K562 (cell line): Measurements from ENCODE around the gene LY6G6F. TPM values are rescaled to one million over a fixed set of nuclear protein-coding genes. Genes with fewer than 3 reads are reported as not detected.
A peak's percentile ranks its signal among the peaks of the same experiment; 100 is the strongest.

Experiments used
- ADNP ChIP-seq: fragments of 200-800 bp; sonication (Bioruptor generic); IDR thresholded peaks from 2 replicates; pipeline ENCODE4 v1.6.1; 2016; ENCODE audit warnings: missing genetic modification characterization, missing compliant biosample characterization
- DNMT1 ChIP-seq: fragments of 450-650 bp; IDR thresholded peaks from 2 replicates; pipeline ENCODE4 v1.6.1; 2016; ENCODE audit warnings: antibody characterized with exemption, mild to moderate bottlenecking
- LARP7 ChIP-seq: fragments of 450-650 bp; IDR thresholded peaks from 2 replicates; pipeline ENCODE4 v1.6.1; 2016
- MED1 ChIP-seq: sonication (generic); formaldehyde crosslinking; IDR thresholded peaks from 2 replicates; pipeline ENCODE4 v1.8.1; 2023; ENCODE audit warnings: missing genetic modification reagents, borderline replicate concordance
- MEF2D ChIP-seq: conservative IDR thresholded peaks from 2 replicates; pipeline ENCODE4 v1.6.1; 2016; ENCODE audit warnings: low read depth, missing genetic modification characterization, missing compliant biosample characterization
- POLR2B ChIP-seq: fragments of 450-650 bp; IDR thresholded peaks from 2 replicates; pipeline ENCODE4 v1.6.1; 2018; ENCODE audit warnings: low read depth; ENCODE audit not compliant: partially characterized antibody
- POLR2H ChIP-seq: IDR thresholded peaks from 2 replicates; pipeline ENCODE4 v1.6.1; 2016; ENCODE audit warnings: missing genetic modification characterization, low read depth, mild to moderate bottlenecking, control low read depth, missing compliant biosample characterization, moderate library complexity
- SFPQ ChIP-seq: fragments of 200-400 bp; formaldehyde crosslinking; IDR thresholded peaks from 2 replicates; pipeline ENCODE4 v1.6.1; 2017; ENCODE audit warnings: mild to moderate bottlenecking, low read depth, low read length, moderate library complexity
- TAF9B ChIP-seq: fragments of 450-650 bp; IDR thresholded peaks from 2 replicates; pipeline ENCODE4 v1.6.1; 2018; ENCODE audit warnings: mild to moderate bottlenecking; ENCODE audit not compliant: partially characterized antibody
- TEAD4 ChIP-seq, 2 experiments: sonication (generic) in 1 of 2; formaldehyde crosslinking in 1 of 2; IDR thresholded peaks; 2 replicates each; pipeline versions ENCODE4 v1.6.1 to v1.8.0; 2012 to 2022; ENCODE audit warnings: borderline replicate concordance in 1 of 2, inconsistent platforms in 1 of 2, low read length in 1 of 2, mild to moderate bottlenecking in 1 of 2, missing genetic modification reagents in 1 of 2
- TSHZ1 ChIP-seq: fragments of 250-450 bp; sonication (Bioruptor Pico); IDR thresholded peaks from 2 replicates; pipeline ENCODE4 v1.4.0; 2020; ENCODE audit warnings: mild to moderate bottlenecking, moderate library complexity
- ZC3H4 ChIP-seq: sonication (generic); formaldehyde crosslinking; IDR thresholded peaks from 2 replicates; pipeline ENCODE4 v1.9.0; 2021; ENCODE audit warnings: missing genetic modification reagents, borderline replicate concordance
- ZFP1 ChIP-seq: fragments of 450-650 bp; formaldehyde crosslinking; IDR thresholded peaks from 2 replicates; pipeline ENCODE4 v1.4.0; 2020; ENCODE audit warnings: mild to moderate bottlenecking, mixed read lengths
- ZFX ChIP-seq: sonication (generic); formaldehyde crosslinking; IDR thresholded peaks from 2 replicates; pipeline ENCODE4 v1.8.0; 2022; ENCODE audit warnings: mild to moderate bottlenecking, missing genetic modification reagents, moderate library complexity
- ZNF561 ChIP-seq: fragments of 450-650 bp; formaldehyde crosslinking; conservative IDR thresholded peaks from 2 replicates; pipeline ENCODE4 v1.4.0; 2020; ENCODE audit warnings: mild to moderate bottlenecking, moderate library complexity
- ZNF589 ChIP-seq: fragments of 200-800 bp; sonication (Bioruptor generic); IDR thresholded peaks from 2 replicates; pipeline ENCODE4 v1.6.1; 2016; ENCODE audit warnings: low read depth, missing genetic modification characterization, missing compliant biosample characterization
- ZNF696 ChIP-seq: fragments of 250-450 bp; sonication (Bioruptor Pico); conservative IDR thresholded peaks from 2 replicates; pipeline ENCODE4 v1.4.0; 2020; ENCODE audit warnings: mild to moderate bottlenecking, moderate library complexity
- ZNF76 ChIP-seq: fragments of 250-450 bp; sonication (Bioruptor Pico); IDR thresholded peaks from 2 replicates; pipeline ENCODE4 v1.4.0; 2020; ENCODE audit warnings: mild to moderate bottlenecking, moderate library complexity, borderline replicate concordance
- polyA plus RNA-seq, 8 experiments: library from polyadenylated mRNA; depleted of rRNA in 4 of 8; stranded (reverse) in 5 of 8; unstranded in 3 of 8; fragments of >200 nt; fragmentation: Nextera tagmentation in 2 of 8; fragmentation: Illumina TruSeq in 1 of 8; extraction: Ambion mirVana in 2 of 8; extraction: Trizol in 1 of 8; gene quantifications; 2 replicates each; pipeline versions ENCODE4 v1.2.1 to v1.2.3, GENCODE V29; 2011 to 2014; ENCODE audit warnings: inconsistent platforms in 1 of 8, missing spikeins in 1 of 8
- total RNA-seq, 7 experiments: library from RNA; depleted of rRNA in 6 of 7; stranded (reverse); fragments of >200 nt in 6 of 7; fragmentation: Illumina TruSeq in 2 of 7; extraction: Trizol in 2 of 7; gene quantifications; 2 replicates each; pipeline versions ENCODE4 v1.2.1 to v1.2.3, GENCODE V29; 2011 to 2021; ENCODE audit warnings: low replicate concordance in 1 of 7
- TF ChIP-seq, protein P1 (sequence below): fragments of 250-450 bp; sonication (Bioruptor Pico); IDR thresholded peaks from 2 replicates; pipeline ENCODE4 v1.4.0; 2020; ENCODE audit warnings: mild to moderate bottlenecking, moderate library complexity

Gene LY6G6F
- total and polyA plus RNA-seq, 9 of the 15 experiments (the other 6 are each of a cell fraction or from before 2014, with no cell fraction given) = 0.14 to 0.50 (median 0.28) TPM; not detected in 2

- TF ChIP-seq TAF9B (peak; percentile 74), POLR2H (tag) (peak; percentile 96), ZNF561 (CRISPR knock-in tag) (no peak), ZC3H4 (CRISPR knock-in tag) (peak; percentile 80; the same call in 1 of the 2 replicates), ZNF696 (CRISPR knock-in tag) (no peak), ZFX (CRISPR knock-in tag) (peak; percentile 99), ZNF76 (CRISPR knock-in tag) (peak; percentile 65; the same call in 1 of the 2 replicates), TEAD4 (IDR thresholded peaks at IDR 0.05; ENCODE audit: low read length) (peak; percentile 63; the same call in 1 of the 2 replicates), TEAD4 (CRISPR knock-in tag; IDR thresholded peaks at IDR 0.05; ENCODE audit: borderline replicate concordance) (no peak), POLR2B (peak; percentile 97), MEF2D (no peak), SFPQ (no peak), ADNP (no peak), ZFP1 (no peak), DNMT1 (0 out of 2 replicates have a peak, but pooled peaks have one; percentile 60), LARP7 (peak; percentile 92), MED1 (CRISPR knock-in tag) (no peak), TSHZ1 (CRISPR knock-in tag) (0 out of 2 replicates have a peak, but pooled peaks have one; percentile 20), ZNF589 (CRISPR knock-in tag) (0 out of 2 replicates have a peak, but pooled peaks have one; percentile 76)
- TF ChIP-seq, protein P1, sequence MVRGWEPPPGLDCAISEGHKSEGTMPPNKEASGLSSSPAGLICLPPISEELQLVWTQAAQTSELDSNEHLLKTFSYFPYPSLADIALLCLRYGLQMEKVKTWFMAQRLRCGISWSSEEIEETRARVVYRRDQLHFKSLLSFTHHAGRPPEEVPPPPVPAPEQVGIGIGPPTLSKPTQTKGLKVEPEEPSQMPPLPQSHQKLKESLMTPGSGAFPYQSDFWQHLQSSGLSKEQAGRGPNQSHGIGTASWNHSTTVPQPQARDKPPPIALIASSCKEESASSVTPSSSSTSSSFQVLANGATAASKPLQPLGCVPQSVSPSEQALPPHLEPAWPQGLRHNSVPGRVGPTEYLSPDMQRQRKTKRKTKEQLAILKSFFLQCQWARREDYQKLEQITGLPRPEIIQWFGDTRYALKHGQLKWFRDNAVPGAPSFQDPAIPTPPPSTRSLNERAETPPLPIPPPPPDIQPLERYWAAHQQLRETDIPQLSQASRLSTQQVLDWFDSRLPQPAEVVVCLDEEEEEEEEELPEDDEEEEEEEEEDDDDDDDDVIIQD (CRISPR knock-in tag) = no peak; the same call in 1 of the 2 replicates
Measured at GRCh38 chr6:31702819-31703716, 3.6 kb upstream of the LY6G6F start, which contains the start of gene ABHD16A (continued).
